ENCODE results near the gene PES1. TPM values are rescaled to one million over a fixed set of nuclear protein-coding genes. Genes with fewer than 3 reads are reported as not detected.
"Not testable (repeated sequence)": the region's sequence is repeated elsewhere in the genome, so short reads cannot be mapped to it uniquely, and the experiment has no call there.

PES1 gene
- total RNA-seq, 1 donor from 2014 or later: 46.5 TPM

- no peaks in the 10 kb centered on the region for H3K27me3 ChIP-seq
- no peaks in the 10 kb centered on the region for H3K36me3 ChIP-seq
- no peaks in the 10 kb centered on the region for H3K9me3 ChIP-seq
- intact Hi-C loops (cut with DNase I): no loop called here
- no peak overlapping the region for H3K27ac ChIP-seq
- TF ChIP-seq, protein P1, sequence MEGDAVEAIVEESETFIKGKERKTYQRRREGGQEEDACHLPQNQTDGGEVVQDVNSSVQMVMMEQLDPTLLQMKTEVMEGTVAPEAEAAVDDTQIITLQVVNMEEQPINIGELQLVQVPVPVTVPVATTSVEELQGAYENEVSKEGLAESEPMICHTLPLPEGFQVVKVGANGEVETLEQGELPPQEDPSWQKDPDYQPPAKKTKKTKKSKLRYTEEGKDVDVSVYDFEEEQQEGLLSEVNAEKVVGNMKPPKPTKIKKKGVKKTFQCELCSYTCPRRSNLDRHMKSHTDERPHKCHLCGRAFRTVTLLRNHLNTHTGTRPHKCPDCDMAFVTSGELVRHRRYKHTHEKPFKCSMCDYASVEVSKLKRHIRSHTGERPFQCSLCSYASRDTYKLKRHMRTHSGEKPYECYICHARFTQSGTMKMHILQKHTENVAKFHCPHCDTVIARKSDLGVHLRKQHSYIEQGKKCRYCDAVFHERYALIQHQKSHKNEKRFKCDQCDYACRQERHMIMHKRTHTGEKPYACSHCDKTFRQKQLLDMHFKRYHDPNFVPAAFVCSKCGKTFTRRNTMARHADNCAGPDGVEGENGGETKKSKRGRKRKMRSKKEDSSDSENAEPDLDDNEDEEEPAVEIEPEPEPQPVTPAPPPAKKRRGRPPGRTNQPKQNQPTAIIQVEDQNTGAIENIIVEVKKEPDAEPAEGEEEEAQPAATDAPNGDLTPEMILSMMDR (IDR thresholded peaks at IDR 0.05): no peak
- ATAC-seq (no peak), DNase-seq (no peak)
- no peak overlapping the region for H3K4me3 ChIP-seq
- no peaks in the 10 kb centered on the region for H3K4me1 ChIP-seq
These were observed 44.5 kb downstream of the PES1 start for GRCh38 chr22:30547188-30547587.

DNA sequence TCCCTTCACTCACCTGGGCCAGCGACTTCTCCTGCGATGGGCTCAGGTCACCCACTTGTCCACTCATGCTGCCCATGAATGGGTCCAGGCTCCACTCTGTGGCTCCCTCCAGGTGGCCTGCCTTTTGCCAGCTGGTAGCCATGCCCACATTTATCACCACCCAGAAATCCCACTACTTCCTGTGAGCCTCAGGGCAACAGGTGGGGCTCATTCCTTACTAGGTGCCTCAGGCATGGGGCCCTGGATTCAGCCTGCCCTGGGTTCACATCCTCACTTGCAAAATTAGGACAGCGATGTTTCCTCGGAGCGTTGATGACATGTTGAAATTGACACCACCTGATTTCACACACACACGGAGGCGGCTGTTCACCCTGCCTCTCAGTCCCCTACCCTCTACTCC, 45.1 kb downstream of the PES1 start, which contains the start of gene SEC14L6:
SEC14L6 (minus strand) TSS at position 126 of the 400 bp plus-strand sequence; CDS start at position 67, 59 bp downstream.
- ATAC-seq (no peak), DNase-seq (no peak)
- no peaks in the 10 kb centered on the region for H3K4me1 ChIP-seq
- intact Hi-C loops (cut with DNase I): no loop called here
- H3K27ac ChIP-seq: no peak within 1 kb of the TSS
- no peaks in the 10 kb centered on the region for H3K27me3 ChIP-seq
- H3K9me3 ChIP-seq: no peaks in the 10 kb centered on the region
- H3K36me3 ChIP-seq: no peaks in the 10 kb centered on the region
- no peak within 1 kb of the TSS for H3K4me3 ChIP-seq
- TF ChIP-seq, protein P1 (IDR thresholded peaks at IDR 0.05): no peak

- no peak for DNase-seq
- TF ChIP-seq, protein P1 (IDR thresholded peaks at IDR 0.05): no peak
- H3K9me3 ChIP-seq: no peaks in the 10 kb centered on the region
- no peaks in the 10 kb centered on the region for H3K4me1 ChIP-seq
- intact Hi-C loops (cut with DNase I): no loop called here
- ATAC-seq: no peak
- H3K27ac ChIP-seq: no peak overlapping the region
- no peaks in the 10 kb centered on the region for H3K36me3 ChIP-seq
- no peaks in the 10 kb centered on the region for H3K27me3 ChIP-seq
- H3K4me3 ChIP-seq: peak overlapping the region; percentile 50
These were observed 48.9 kb downstream of the PES1 start for GRCh38 chr22:30542811-30543188.

DNA sequence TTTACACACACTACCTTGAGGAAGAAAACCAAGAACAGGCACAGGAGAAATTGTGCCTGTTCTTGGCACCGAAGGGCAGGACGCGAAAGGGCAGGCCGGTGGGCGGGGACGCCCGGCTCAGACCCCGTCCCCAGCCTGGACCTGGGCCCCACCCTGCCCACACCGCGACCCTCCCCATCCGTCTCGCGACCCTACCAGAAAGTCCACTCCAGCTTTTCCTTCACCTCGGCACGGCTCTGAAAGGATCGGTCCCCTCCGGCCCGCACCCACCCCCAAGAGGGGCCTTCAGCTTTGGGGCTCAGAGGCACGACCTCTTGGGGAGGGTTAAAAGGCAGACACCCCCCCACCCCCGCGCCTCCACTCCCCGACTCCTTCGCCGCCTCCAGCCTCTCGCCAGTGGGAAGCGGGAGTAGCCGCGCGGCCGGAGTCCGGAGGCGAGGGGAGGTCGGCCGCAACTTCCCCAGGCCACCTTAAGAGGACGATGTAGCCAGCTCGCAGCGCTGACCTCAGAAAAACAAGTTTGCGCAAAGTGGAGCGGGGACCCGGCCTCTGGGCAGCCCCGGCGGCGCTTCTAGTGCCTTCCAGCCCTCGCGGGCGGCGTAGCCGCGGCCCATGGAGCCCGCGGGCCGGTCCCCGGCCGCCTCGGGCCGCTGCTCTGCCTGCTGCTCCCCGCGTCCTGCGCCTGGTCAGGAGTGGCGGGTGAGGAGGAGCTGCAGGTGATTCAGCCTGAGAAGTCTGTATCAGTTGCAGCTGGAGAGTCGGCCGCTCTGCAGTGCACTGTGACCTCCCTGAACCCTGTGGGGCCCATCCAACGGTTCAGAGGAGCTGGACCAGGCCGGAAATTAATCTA, 49.5 kb downstream of the PES1 start:
- H3K36me3 ChIP-seq: no peaks in the 10 kb centered on the region
- DNase-seq (peak; percentile 75), ATAC-seq (peak; percentile 74)
- TF ChIP-seq, protein P1 (IDR thresholded peaks at IDR 0.05): no peak
- H3K27me3 ChIP-seq: no peaks in the 10 kb centered on the region
- no peaks in the 10 kb centered on the region for H3K9me3 ChIP-seq
- H3K4me1 ChIP-seq: no peaks in the 10 kb centered on the region
- intact Hi-C loops (cut with DNase I): no loop called here
- H3K4me3 ChIP-seq: peak overlapping the region; percentile 50
- peak overlapping the region; percentile 30 for H3K27ac ChIP-seq

GRCh38 chr22:30541511-30541910, 50.2 kb downstream of the PES1 start:
- H3K9me3 ChIP-seq; H3K4me1 ChIP-seq; intact Hi-C loops (cut with DNase I); H3K36me3 ChIP-seq; H3K27me3 ChIP-seq; DNase-seq: not testable (repeated sequence)
- peak; percentile 21 for ATAC-seq
- peak overlapping the region; percentile 30 for H3K27ac ChIP-seq
- peak overlapping the region; percentile 50 for H3K4me3 ChIP-seq

- TF ChIP-seq, protein P1 (IDR thresholded peaks at IDR 0.05): no peak
- no peaks in the 10 kb centered on the region for H3K4me1 ChIP-seq
- no peak overlapping the region for H3K27ac ChIP-seq
- no peaks in the 10 kb centered on the region for H3K27me3 ChIP-seq
- DNase-seq (no peak), ATAC-seq (no peak)
- no peaks in the 10 kb centered on the region for H3K9me3 ChIP-seq
- no peaks in the 10 kb centered on the region for H3K36me3 ChIP-seq
- intact Hi-C loops (cut with DNase I): no loop called here
- H3K4me3 ChIP-seq: no peak overlapping the region
These were observed 52.3 kb downstream of the PES1 start for GRCh38 chr22:30539368-30539767.
